GM19467 (cell line): ENCODE results near the gene RCOR3.
"Not testable (repeated sequence)": the region's sequence is repeated elsewhere in the genome, so short reads cannot be mapped to it uniquely, and the experiment has no call there.

ENCODE experiments used
- ATAC-seq: cut with Tn5 transposase; IDR thresholded peaks from one replicate; pipeline ENCODE4 v1.9.1; 2021; ENCODE audit warnings: mild to moderate bottlenecking, moderate library complexity; ENCODE audit not compliant: unreplicated experiment

The RCOR3 gene

DNA sequence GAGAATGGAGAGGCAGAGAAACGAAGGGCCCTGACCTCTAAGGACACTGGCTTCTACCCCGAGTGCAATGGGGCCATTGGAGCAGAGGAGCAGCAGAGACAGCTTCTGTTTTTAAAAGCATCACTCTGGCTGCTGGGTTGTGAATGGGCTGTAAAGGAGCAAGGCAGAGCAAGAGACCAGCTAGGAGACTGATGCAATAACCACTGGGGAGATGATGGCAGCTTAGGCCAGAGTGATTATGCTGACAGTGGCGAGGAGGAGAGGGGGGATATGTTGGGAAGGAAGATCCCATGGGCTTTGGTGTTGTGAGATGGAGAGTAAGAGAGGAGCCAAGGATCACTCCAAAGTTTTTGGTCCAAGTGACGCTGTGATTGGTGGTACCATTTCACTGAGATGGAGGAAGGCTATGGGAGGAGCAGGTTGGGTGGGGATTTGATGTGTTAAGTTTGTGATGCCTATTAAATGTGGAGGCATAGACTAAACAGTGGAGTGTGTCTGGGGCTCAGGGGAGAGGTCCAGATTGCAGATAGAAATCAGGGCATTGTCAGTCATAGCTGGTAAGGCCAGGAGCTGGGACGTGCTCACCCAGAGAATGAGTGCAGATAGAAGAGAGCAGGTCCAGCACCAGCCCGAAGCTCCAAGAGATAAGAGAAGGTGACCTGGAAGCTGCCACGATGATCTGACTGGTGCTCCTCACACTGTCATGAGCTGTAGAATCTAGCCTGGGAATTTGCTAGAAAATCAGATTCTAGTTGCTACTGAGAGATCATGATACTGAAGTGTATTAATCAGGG, 78.5 kb downstream of the RCOR3 start:
- ATAC-seq: no peak

DNA sequence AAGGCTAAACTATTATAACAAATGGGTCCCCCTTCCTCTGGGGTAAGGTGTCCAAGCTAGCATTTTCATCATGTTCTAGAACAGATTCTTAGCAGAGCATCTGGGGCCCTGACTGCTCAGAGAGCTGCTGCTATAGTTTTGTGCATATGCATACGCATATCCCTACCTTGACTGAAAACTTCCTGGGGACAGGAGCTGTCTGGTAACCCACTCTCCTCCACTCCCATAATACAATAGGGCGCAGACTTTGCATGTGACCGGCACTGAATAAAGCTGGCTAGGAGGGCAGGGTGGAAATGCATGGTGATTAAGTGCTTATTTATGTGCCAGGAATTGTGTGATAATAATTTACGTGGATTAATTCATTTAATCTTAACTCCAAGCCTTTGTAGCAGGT, 79.1 kb downstream of the RCOR3 start:
- no peak for ATAC-seq

DNA sequence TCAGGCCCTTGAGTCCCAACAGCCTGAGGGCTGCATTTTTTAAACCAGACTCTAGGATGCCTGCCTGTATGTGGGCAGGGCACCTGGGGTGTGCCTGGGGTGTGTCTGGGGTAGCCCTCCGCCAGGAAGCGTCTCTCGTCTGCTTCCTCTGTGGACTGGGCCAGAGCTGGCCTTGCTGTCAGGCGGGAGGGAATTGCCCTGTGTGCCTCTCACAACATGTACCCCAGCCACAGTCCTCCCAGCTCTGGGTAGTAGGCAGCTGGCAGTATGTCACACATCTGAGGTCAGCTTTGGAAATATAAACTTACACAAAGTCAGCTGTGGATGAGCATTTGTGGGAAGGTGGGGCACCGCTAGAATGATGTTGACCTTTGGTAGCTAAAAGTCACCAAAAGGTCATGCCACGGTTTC, 80.5 kb downstream of the RCOR3 start:
- no peak for ATAC-seq

DNA sequence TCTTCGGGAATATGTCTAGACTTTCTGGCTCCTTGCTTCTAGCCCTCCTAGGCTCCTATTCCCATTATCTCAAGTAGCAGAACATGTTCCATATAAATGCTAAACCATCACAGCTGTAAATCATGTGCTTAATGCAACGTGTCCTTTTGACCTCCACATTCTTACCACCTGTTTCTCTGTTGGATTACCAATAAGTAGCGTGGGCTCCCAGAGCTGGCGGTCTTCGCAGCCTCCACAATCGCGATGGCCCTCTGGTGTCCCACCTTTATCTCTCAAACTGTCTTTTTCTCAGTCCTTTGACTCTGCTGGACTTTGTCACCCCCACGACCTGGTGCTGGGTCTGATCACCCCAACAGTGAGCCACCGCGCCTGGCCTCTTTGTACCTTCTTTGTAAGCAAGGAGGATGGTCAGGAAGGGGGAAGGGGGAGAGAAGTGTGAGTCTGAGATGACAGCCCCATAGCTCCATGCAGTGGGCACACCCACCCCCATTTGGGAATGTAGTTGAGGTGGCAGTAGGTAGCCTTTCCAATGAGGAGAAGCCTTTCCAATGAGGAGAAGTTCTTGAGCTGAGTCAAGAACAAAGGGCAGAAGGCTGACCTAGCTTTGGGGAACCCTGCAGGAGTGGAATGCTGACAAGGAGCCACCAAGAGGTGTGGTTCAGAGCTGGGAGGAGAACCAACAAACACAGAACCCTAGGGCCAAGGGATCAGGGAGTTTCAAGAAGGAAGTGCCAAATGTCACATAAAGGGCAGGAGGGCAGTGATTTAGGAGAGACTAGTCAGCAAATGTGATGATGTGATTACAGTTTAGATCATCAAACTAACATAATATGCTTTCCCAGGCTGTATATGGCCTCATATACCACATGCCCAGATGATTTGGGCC, 81.7 kb downstream of the RCOR3 start:
- no peak for ATAC-seq

DNA sequence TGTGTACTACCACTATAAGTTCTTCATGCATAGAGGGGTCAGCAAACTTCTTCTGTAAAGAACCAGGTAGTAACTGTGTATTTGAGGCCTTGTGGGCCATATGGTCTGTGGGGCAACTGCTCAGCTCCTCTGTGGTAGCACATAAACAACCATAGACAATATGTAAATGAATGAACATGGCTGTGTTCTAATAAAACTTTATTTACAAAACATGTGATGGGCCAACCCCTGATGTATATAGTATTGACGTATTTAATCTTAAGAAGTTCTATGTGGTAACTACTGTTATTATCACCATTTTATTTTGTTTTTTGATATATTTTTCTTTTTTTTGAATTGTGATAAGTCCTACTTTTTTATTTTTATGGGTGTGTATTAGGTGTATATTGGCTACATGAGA, 82.8 kb downstream of the RCOR3 start:
- ATAC-seq: no peak

DNA sequence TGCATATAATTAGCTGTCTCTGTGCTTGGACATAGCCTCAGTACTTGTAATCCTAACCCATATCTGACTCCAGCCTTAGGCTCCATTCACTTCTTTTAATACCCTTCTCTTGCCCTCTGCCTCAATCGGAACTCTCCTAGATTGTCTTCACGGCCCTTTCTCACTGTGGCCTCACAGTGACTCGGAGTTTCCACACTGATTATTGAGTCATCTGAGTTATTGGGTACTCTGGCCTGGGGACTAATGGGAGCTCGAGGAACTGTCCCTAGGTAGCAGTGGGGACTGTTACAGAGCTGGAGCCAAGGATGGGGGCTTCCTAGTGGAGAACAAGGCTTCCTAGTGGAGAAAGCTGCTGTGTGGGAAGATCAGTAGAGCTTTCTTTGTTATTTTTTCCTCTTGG, 84.4 kb downstream of the RCOR3 start:
- ATAC-seq: no peak

DNA sequence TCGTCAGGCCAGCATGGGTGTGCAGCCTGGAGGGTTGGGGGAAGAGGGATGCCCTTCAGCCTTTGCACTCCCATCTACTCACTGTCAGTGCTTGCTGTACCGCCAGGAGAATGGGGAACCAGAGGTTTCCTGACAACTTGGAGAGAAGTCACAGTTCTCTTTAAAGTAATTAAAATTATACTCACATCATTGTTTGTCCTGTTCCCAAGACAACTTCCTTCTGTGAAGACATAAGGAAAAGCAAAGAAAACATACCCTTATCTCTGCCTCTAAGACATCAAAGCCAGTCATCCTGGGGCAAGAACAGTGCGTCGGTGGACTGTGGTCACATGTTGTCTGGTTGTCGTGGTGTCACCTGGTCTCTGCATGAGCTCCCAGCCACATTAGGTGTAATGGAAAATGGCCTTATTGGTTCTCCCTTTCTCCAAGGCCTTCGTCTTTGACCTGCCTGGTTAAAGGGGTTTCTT, 85.0 kb downstream of the RCOR3 start:
- ATAC-seq: no peak

DNA sequence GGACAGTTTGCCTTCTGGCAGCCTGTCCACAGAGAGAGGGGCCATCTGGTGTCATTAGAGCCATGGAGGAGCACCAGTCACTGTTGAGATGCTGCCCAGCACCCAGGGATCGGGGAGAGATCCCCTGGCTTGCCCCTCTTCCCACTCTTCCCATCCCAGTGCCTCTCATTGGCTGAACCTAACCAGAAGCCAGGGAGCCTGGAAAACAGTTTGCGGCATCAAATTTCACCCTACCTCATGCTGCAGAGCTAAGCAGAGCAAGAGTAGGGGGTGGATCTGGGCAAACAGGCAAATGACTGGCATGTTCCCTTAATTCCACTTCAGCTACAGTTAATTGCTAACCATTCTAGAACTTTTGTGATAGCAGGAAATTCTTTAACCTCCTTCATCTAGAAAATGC, 86.6 kb downstream of the RCOR3 start:
- ATAC-seq: no peak

DNA sequence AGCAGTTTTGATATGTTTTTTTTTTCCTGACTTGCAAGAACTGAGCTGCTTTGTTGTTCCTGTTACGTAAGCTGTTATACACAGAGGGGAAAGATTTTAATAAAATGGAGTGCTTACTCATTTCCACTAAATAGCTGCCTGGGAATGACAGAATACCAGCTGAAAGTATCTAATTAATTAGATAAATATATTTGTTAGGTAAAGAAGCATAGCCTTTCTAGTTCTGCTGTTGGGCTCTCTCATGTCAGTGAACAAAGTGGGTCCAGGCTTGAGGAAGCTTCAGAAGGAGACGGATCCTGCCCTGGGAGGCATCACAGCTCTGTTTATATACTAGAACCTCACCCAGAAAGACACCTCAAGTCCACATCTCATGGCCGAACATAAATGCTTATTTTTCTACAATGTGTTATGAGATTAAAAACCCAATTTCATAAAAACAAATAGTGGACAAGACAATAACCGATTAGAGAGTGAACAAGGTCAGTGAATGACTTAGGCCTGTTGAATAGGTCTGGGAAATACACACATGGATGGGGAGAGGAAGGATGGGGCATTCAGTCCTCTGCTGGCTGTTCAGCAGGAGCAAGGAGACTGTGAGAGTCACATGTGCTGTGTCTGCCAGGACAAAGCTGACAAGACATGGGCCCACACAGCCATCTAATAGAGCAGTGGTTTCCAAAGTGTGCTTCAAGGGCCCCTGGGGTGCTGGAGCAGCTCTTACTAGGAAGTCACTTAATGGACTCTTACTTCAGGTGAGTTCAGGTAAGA, 88.1 kb downstream of the RCOR3 start:
- no peak for ATAC-seq

DNA sequence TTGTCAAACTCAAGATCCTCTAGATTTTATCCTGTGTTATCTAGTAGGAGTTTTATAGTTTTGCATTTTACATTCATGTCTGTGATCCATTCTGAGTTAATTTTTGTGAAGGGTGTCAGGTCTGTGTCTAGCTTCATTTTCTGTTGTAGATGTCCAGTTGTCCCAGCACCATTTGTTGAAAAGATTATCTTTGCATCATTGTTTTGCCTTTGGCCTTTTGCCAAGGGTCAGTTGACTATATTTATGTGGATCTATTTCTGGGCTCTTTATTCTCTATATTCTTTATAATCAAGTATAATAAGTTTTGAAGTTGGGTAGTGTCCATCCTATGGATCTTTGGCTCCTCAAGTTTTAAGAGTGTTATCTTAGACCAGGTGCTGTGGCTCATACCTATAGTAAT, 89.4 kb downstream of the RCOR3 start:
- no peak for ATAC-seq

DNA sequence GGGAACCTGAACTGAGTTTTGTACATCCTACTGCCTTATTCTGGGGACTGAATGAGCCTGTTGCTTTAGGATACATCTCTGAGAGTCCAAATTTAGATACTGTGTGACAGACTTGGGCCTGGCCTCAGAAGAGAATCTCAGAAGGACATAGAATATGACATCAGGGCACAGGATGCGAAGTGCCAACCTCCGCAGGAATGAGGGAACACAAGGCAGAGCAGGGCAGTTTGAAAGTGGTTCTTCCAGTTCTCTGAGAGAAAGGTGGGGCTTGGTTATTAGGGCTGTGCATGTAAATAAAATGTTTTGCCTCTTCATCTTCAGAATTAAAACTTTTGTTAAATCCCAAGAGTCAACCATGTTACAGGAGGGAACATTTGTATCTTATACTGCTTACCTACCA, 90.6 kb downstream of the RCOR3 start:
- no peak for ATAC-seq

DNA sequence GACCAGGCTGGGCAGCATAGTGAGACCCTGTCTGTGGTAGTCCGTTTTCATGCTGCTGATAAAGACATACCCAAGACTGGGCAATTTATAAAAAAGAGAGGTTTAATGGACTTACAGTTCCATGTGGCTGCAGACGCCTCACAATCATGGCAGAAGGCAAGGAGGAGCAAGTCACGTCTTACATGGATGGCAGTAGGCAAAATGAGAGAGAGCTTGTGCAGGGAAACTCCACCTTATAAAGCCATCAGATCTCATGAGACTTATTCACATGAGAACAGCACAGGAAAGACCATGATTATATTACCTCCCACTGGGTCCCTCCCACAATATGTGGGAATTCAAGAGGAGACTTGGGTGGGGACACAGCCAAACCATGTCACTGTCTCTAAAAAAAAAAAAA, 92.9 kb downstream of the RCOR3 start:
- not testable (repeated sequence) for ATAC-seq

DNA sequence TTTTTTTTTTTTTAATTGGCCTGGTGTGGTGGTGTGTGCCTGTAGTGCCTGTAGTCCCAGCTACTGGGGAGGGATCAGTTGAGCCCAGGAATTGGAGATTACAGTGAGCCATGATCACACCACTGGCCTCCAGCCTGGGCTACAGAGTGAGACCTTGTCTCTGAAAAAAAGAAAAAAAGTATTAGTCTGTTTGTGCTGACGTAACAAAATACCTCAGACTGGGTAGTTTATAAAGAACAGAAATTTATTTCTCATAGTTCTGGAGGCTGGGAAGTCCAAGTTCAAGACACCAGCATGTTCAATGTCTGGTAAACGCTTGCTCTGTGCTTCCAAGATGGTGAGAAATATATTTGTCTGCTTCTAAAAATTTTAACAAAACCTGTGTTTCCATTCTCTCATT, 93.3 kb downstream of the RCOR3 start:
- ATAC-seq: no peak

DNA sequence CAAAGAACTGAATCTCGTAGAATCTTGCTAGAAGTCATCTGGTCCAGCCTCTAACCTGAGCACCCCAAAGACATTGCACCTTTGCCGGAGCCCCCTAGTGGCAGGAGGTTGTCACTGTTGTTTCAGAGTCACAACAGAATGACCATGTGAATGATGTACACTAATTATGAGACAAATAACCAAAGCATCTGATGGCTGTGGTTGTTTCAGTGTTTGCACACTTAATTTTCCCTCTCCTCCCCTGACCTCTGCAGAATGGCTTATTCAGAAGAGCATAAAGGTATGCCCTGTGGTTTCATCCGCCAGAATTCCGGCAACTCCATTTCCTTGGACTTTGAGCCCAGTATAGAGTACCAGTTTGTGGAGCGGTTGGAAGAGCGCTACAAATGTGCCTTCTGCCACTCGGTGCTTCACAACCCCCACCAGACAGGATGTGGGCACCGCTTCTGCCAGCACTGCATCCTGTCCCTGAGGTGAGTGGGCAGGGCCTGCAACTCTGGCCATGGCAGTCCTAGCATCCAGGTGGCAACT, 93.9 kb downstream of the RCOR3 start:
- ATAC-seq: peak; percentile 60

DNA sequence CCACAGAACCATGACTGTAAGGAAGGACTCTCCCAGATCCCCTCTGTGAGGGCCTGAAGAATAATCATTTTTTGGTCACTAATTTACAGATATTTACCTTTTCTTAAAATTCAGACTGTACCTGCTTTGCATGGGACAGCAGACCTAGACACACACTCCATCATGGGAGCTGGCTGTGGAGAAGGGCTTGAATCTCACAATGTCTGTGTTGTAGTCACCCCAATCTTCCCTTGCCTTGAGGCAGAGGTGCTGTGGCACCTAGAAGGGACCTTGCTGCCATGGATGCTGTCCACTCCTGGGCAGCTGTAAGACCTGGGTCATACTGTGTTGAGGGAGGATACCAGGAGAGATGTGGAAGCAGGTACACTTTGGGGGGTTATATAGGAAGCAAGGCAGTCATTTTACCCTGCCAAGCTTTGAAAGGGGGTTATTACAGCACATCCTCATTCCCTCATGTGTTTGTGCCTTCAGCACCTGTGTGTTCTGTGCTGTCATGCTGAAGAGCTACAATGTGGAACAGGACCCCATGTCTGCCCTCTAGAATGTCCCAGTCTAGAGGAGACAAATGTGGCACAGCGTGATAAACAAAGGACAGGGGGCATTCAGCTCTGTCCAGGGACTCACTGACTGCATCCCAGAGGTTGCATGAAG, 94.5 kb downstream of the RCOR3 start:
- peak; percentile 13 for ATAC-seq

DNA sequence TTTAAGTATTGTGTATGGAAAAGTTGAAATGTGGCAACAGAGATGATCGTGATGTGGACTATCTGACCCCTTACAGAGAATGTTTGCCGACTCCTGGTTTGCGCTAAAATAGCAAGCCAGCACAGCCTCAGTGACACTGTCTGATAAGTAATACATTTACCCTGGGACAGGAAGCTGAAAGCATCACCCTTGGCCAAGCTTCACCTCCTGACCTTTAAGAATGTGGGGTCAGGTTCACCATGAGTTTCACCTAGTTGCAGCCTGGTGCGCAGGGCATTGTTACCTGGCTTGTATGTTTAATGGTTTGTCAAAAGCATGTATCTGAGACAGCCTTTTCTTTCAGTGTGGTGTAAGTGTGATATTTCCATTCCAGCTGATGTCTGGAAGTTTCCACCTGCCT, 96.7 kb downstream of the RCOR3 start:
- ATAC-seq: no peak

DNA sequence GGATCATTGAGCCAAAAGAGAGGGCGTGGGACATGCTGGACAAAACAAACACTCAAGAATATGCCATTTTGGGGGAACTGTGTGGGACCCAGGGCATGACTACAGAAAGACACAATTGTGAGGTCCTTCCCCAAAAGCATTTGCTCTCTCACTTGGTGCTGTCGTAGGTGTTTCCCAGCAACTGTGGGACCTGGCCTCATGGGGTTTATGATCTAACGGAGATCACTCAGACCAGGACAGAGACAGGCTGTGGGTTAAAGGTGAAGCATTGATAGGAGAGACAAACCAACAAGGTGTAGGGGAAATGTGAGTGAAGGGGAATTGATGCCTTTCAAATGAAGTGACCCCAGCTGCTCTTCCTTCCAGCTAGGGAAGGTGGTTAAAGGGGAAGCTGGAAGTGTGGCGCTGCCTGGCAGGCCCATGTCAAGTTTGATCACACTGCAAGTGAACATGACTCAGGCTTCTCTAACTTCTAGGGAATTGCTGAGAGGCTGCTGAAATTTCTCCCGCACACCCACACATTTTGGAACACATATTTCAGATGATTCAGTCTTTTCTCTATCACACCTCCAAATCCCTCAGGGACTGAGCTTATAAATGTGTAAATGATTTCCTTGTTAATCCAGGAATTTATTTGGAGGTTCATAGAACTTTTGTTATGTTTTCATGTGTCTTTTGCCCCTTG, 97.7 kb downstream of the RCOR3 start:
- no peak for ATAC-seq

DNA sequence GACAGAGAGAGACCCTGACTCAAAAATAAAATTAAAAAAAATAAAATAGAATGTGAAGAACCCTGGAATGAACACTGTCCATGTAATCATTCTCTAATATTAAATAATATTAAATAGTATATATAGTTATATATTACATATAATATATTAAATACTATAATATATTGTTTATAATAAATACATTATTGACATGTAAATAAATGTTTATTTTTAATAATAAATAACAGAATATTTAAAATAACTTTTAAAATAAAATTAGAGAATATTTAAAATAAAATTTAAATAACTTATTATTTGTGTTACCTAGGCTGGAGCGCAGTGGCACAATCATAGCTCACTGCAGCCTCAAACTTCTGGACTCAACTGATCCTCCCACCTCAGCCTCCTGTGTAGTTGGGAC, 99.5 kb downstream of the RCOR3 start:
- ATAC-seq: no peak

DNA sequence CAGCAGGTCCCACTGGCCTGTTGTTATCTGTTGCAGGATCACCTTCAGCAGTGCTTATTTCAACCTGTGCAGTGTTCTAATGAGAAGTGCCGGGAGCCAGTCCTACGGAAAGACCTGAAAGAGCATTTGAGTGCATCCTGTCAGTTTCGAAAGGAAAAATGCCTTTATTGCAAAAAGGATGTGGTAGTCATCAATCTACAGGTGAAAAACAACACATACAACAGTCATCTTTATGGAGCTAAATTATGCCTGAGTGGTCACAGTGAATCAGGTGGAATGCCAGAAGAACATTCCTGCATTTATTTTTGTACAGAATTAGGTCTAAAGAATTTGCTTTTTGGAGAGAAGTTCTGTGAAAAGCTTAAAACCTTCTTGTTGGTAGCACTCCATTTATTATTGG, 100.7 kb downstream of the RCOR3 start:
- ATAC-seq: no peak

DNA sequence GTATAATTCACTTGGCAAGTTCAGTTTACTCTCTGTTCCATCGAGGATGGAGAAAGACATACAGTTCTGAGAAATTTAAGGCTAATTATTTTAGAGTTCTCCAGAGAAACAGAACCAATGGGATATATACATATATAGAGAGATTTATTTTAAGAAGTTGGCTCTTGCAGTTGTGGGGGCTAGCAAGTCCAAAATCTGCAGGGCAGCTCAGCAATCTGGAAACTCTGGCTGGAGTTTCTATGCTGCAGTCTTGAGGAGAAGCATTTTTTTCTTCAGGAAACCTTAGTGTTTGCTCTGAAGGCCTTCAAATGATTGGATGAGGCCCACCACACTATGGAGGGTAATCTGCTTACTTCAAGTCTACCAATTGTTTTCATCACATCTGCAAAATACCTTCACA, 102.0 kb downstream of the RCOR3 start:
- ATAC-seq: no peak
